ENCODE measurements around the gene IGSF8.

DNA sequence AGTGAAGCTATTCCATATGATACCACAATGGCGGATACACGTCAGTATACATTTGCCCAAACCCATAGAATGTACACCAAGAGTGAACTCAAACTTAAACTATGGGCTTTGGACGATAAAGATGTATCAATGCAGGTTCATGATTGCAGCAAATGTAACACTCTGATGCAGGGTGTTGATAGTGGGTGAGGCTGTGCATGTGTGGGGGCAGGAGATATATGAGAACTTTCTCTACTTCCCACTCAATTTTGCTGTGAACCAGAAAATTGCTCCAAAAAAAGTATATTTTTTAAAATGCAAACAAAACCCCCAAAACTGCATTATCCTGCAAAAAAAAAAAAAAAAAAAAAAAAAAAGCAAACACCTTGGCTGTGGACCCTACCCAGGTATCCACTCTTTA lies 20.5 kb upstream of the IGSF8 start:
- TF ChIP-seq, protein P1, sequence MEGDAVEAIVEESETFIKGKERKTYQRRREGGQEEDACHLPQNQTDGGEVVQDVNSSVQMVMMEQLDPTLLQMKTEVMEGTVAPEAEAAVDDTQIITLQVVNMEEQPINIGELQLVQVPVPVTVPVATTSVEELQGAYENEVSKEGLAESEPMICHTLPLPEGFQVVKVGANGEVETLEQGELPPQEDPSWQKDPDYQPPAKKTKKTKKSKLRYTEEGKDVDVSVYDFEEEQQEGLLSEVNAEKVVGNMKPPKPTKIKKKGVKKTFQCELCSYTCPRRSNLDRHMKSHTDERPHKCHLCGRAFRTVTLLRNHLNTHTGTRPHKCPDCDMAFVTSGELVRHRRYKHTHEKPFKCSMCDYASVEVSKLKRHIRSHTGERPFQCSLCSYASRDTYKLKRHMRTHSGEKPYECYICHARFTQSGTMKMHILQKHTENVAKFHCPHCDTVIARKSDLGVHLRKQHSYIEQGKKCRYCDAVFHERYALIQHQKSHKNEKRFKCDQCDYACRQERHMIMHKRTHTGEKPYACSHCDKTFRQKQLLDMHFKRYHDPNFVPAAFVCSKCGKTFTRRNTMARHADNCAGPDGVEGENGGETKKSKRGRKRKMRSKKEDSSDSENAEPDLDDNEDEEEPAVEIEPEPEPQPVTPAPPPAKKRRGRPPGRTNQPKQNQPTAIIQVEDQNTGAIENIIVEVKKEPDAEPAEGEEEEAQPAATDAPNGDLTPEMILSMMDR (IDR thresholded peaks at IDR 0.05) = no peak
- TF ChIP-seq POLR2AphosphoS5 (IDR thresholded peaks at IDR 0.05) = no peak
- no peak for TF ChIP-seq POLR2A (IDR thresholded peaks at IDR 0.05)

All from transverse colon (tissue), 4 donors.